Ramos (cell line): Measurements from ENCODE around the gene C1orf122.
"Not testable (repeated sequence)": the region's sequence is repeated elsewhere in the genome, so short reads cannot be mapped to it uniquely, and the experiment has no call there.

Experiments used
- in situ Hi-C: fragments of 300-500 bp; cut with MboI; formaldehyde crosslinking; loops from one replicate; pipeline ENCODE4 v1.14.3; 2022; ENCODE audit warnings: low sequenced_read_pairs; ENCODE audit not compliant: unreplicated experiment

Gene C1orf122

GRCh38 chr1:37807555-37808368, at the start of gene C1orf122, which contains the start of gene YRDC:
TSS of gene C1orf122 (plus strand) at chr1:37807790. CDS start at chr1:37808405, 615 bp downstream.
TSS of gene YRDC (minus strand) at chr1:37808208. CDS start at chr1:37808180, 28 bp downstream.
- in situ Hi-C loops: no loop called here

- in situ Hi-C loops: no loop called here
Observed at GRCh38 chr1:37759451-37759850, 48.1 kb upstream of the C1orf122 start.

GRCh38 chr1:37761416-37762095, 46.0 kb upstream of the C1orf122 start:
- in situ Hi-C loops: no loop called here

DNA sequence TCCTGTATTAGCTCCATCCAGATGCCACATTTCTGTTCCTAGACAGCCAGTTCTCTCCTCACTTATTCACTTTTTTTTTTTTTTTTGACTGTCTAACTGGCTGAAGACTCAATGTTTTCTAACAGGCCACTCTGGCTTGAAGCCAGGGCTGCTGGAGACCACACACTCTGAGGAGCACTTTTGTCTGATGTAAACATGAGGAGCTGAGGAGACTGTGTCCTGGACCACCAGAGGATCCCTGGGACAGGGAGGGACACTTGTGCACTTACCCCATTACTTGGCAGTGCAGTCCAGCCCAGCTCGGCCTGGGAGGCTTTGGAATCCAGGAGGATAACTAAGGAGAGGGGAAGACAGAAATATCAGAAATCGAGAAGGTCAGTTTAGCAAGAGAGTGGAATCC, 45.1 kb upstream of the C1orf122 start:
- in situ Hi-C loops: no loop called here

DNA sequence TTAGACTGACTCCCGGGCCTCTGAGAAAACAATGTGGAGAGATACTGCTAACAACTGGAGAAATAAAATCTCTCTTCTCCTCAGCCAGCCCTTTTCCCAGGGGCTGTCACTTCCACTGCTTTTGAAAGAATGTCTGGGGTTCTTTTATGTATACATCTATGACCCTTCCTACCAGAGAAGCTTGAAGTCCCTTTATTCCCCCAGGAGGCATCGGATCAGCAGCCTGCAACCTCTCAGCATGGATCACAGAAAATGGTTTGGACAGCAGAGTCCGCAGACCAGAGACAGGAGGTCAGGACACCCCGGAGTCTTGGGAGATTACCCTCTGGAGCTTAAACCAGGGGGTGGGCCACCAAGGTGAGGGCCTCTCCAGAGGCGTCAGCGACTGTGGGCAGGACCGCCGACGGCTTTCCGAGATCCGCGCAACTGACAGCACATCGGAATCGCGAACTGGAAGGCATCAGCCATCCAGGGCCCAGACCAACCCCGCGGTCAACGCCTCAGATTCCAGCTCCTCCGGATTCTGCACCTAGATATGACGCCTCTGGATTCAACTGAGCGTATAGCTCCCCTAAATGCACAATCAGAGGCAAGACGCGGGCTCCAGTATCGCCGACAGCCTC, 43.7 kb upstream of the C1orf122 start:
- in situ Hi-C loops: no loop called here

DNA sequence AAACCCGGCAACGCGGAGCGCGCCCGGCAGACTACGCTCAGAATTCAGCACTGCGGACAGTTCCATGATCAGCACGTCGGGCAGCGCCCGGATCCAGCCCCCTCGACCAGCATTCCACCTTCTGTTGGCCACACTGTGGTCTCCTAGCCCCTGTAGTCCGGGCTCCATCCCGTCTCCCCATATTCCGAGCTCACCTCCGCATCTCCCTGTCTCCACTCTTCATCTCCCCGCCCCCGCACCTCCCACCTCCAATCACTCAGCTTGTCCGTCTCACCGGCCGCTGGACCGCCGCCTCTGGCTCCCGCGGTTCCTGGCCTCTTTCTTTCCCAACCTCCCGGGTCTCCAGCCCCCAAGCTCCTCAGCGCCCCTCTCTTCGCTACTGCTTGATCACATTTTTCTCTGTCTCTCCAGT, 43.2 kb upstream of the C1orf122 start:
- in situ Hi-C loops: no loop called here

- in situ Hi-C loops: no loop called here
Observed at GRCh38 chr1:37764888-37765441, 42.6 kb upstream of the C1orf122 start, which contains the start of gene EPHA10. TSS of gene EPHA10 (minus strand) at chr1:37765120. CDS start at chr1:37765066, 54 bp downstream.

DNA sequence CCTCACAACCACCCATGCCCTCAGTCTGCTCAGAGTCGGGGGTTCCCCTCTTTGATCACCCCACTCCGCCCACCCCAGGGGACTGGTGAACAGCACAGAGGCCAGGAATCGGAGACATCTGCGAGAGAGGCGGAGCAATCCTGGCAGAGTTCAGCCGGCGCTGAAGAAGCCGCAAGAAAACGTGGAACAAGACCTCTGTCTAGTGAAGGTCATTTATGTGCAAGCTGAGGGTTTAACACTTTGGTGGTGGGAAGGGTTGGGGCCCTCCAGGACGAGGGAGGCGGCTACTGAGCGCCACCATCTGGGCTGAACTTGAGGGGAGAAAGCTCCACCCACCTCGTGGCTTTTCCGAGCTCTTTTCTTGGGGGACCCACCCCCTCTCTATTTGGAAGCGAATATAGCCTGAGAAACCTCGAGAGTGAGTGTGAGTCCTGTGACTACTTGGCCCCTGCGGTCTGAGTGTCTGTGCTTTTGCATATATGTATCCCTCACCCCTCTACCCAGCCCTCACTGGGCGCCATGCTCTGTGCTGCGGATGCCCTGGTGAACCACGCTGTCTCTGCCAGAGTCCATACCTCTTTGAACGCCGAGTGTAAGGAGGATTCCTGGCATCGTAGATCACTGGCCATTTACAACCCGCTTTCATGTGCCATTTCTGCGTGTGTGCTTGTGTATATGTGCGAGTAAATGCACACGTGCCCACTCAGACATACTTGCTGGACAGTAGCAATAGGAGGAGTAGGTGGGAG, 41.5 kb upstream of the C1orf122 start:
- in situ Hi-C loops: no loop called here

GRCh38 chr1:37767488-37767887, 40.1 kb upstream of the C1orf122 start:
- in situ Hi-C loops: no loop called here

DNA sequence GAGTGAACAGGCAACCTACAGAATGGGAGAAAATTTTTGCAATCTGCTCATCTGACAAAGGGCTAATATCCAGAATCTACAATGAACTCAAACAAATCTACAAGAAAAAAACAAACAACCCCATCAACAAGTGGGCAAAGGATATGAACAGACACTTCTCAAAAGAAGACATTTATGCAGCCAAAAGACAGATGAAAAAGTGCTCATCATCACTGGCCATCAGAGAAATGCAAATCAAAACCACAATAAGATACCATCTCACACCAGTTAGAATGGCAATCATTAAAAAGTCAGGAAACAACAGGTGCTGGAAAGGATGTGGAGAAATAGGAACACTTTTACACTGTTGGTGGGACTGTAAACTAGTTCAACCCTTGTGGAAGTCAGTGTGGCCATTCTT, 36.1 kb upstream of the C1orf122 start:
- in situ Hi-C loops: not testable (repeated sequence)

- in situ Hi-C loops: no loop called here
Observed at GRCh38 chr1:37776946-37777516, 30.6 kb upstream of the C1orf122 start.

DNA sequence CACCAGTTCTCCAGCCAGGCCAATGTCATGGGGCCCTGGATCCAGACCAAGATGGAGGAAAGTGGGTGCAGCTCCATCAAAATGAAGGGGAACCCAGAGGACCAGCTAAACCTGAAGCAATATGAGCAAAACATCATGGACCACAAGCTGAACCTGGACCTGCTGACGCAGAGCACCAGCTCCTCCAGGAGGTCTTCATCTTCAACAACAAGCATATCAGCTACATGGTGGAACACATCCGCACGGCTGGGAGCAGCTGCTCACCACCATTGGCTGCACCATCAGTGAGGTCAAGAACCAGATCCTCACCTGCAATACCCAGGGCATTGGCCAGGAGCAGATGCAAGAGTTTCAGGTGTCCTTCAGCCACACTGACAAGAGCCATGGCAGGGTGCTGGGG, 28.9 kb upstream of the C1orf122 start:
- in situ Hi-C loops: no loop called here

GRCh38 chr1:37782491-37782890, 25.1 kb upstream of the C1orf122 start:
- in situ Hi-C loops: no loop called here

- in situ Hi-C loops: no loop called here
Observed at GRCh38 chr1:37792943-37793686, 14.5 kb upstream of the C1orf122 start.

- in situ Hi-C loops: no loop called here
Observed at GRCh38 chr1:37793773-37794371, 13.7 kb upstream of the C1orf122 start, which contains the start of gene MANEAL. TSS of gene MANEAL (plus strand) at chr1:37793847. CDS start at chr1:37794183, 336 bp downstream.

- in situ Hi-C loops: no loop called here
Observed at GRCh38 chr1:37794372-37795339, 12.9 kb upstream of the C1orf122 start.
